Measurements from ENCODE around the gene PCK1. TPM values are rescaled to one million over a fixed set of nuclear protein-coding genes. Genes with fewer than 3 reads are reported as not detected.

PCK1 gene
- total and polyA plus RNA-seq, 2 of the 8 experiments (the other 6 are each of a cell fraction or from before 2014, with no cell fraction given) = not detected

DNA sequence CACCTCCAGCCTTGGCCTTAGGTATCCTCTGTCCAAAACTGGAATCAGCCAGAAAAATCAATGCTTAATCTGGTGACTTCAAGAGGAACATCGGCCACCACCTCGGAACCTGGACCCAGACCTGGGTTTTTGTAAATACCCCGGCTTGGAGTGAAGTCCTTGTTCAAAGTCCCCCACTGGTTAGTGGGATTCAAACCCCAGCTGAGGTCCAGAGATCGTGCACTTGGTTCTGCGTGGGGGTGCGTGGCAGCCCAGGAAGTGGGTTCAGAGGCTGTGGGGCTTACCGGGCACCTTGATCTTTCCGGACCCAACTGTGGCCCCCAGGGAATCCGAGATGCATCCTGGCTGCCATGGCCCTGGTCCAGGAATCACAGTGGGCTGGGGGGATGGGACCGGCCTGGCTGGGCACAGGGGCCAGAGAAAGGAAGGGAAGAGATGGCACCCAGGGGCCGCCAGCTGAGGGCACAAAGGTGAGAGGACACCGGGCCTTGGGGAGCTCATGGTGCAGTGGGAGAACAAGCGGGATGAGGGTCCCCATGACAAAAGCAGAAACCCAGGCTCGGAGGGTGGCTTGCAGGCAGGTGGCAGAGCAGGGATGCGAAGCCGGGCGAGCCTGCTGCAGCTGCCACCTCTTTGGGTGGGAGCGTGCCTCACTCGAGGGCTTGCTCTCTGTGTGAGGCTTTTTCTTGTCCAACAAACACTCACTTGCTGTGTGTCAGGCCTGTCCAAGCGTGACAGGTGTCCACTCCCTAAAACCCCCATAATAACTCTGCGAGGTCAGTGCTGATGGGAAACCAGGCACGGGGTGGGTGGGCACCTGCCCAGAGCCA lies 31.6 kb downstream of the PCK1 start (continued):
- TF ChIP-seq EZH2 (IDR thresholded peaks at IDR 0.05; ENCODE audit: low read depth, low read length, severe bottlenecking) (no peak), CBX5 (IDR thresholded peaks at IDR 0.05; ENCODE audit: low read depth, low read length) (no peak), SP1 (IDR thresholded peaks at IDR 0.05; ENCODE audit: low read depth, low read length) (no peak), NANOG (IDR thresholded peaks at IDR 0.05; ENCODE audit: insufficient read depth, low read depth, low read length, poor library complexity, severe bottlenecking) (no peak), RAD21 (IDR thresholded peaks at IDR 0.05 in 1 of 2, conservative IDR thresholded peaks at IDR 0.05 in 1 of 2; ENCODE audit: low read depth in 2 of 2, low read length in 2 of 2) (no peak), SRF (IDR thresholded peaks at IDR 0.05; ENCODE audit: low read depth, low read length) (no peak)
- TF ChIP-seq, protein P1, sequence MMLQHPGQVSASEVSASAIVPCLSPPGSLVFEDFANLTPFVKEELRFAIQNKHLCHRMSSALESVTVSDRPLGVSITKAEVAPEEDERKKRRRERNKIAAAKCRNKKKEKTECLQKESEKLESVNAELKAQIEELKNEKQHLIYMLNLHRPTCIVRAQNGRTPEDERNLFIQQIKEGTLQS (IDR thresholded peaks at IDR 0.05; ENCODE audit: insufficient read depth, low read depth, low read length) = no peak

Measured in H1 (cell line).